MM.1S (cell line): ENCODE data around the gene PCIF1.

Source experiments
- CTCF ChIP-seq: fragments of 300-600 bp; sonication (generic); IDR thresholded peaks from 2 replicates; pipeline ENCODE4 v1.5.1; 2016; ENCODE audit warnings: antibody characterized with exemption, low read length, mixed read lengths
- EZH2 ChIP-seq: fragments of 300-600 bp; sonication (generic); optimal IDR thresholded peaks from 2 replicates; pipeline ENCODE3; 2017; ENCODE audit warnings: low read depth, mild to moderate bottlenecking, antibody characterized with exemption, low read length, mixed read lengths
- EZH2phosphoT487 ChIP-seq: fragments of 300-600 bp; sonication (generic); IDR thresholded peaks from 2 replicates; pipeline ENCODE4 v1.6.1; 2018; ENCODE audit warnings: antibody characterized with exemption, low read length

GRCh38 chr20:45993197-45993951 is 58.9 kb downstream of the PCIF1 start:
- TF ChIP-seq CTCF (no peak), EZH2phosphoT487 (no peak), EZH2 (no peak)
